GM13976 (cell line): Measurements from ENCODE around the gene PPIH.
A peak's percentile ranks its signal among the peaks of the same experiment; 100 is the strongest.

Source experiments
- DNase-seq: peaks from one replicate; pipeline ENCODE4 v3.0.0; 2012; ENCODE audit warnings: low spot score
- in situ Hi-C: fragments of 300-500 bp; cut with MboI; formaldehyde crosslinking; loops from one replicate; pipeline ENCODE4 v1.12.0; 2022; ENCODE audit warnings: low sequenced_read_pairs, mixed read lengths, inconsistent platforms; ENCODE audit not compliant: unreplicated experiment
- TF ChIP-seq, protein P1 (sequence below): IDR thresholded peaks from 2 replicates; pipeline ENCODE4 v1.5.1; 2012; ENCODE audit warnings: borderline replicate concordance, mild to moderate bottlenecking; ENCODE audit not compliant: insufficient read depth; ENCODE audit errors: extremely low read depth, missing control alignments, control extremely low read depth

Gene PPIH

DNA sequence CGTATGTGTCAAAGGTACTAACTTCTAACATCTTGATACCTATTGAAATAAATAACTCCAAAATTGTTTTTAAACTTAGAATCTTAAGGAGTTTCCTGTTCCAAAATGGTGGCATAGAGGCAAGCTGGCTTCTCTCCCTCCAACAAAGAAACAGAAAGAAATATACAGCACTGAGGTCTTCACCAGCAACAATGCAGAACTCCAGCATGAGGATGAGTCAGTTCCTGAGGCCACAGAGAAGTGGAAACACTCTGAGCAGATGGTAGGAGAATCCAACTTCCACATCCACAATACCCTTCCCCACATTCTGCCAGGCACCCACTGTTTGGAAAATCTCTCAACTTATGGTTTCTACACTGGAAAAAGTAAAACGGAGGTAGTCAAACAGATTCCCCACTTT lies 12.2 kb upstream of the PPIH start:
- DNase-seq = no peak
- TF ChIP-seq, protein P1, sequence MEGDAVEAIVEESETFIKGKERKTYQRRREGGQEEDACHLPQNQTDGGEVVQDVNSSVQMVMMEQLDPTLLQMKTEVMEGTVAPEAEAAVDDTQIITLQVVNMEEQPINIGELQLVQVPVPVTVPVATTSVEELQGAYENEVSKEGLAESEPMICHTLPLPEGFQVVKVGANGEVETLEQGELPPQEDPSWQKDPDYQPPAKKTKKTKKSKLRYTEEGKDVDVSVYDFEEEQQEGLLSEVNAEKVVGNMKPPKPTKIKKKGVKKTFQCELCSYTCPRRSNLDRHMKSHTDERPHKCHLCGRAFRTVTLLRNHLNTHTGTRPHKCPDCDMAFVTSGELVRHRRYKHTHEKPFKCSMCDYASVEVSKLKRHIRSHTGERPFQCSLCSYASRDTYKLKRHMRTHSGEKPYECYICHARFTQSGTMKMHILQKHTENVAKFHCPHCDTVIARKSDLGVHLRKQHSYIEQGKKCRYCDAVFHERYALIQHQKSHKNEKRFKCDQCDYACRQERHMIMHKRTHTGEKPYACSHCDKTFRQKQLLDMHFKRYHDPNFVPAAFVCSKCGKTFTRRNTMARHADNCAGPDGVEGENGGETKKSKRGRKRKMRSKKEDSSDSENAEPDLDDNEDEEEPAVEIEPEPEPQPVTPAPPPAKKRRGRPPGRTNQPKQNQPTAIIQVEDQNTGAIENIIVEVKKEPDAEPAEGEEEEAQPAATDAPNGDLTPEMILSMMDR = no peak
- in situ Hi-C loops = no loop called here

DNA sequence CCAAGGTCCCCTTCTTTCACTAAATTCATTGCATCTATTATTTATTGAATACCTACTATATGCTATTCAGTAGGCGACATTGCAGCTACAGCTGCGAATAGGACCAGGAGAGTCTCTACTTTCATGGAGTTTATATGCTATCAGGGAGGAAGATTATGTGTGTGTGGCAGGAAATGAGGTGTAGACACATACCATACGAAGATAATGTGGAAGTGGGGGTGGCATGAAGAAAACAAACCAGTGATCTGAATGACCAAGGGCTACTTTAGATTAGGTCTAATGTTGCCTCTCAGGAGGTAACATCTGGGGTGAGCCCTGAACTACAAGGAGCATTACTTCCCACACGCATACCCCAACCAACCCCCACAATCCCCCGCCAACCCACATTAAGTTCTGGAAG lies 1.0 kb upstream of the PPIH start:
- no peak for DNase-seq
- TF ChIP-seq, protein P1 = no peak
- in situ Hi-C loops = no loop called here

DNA sequence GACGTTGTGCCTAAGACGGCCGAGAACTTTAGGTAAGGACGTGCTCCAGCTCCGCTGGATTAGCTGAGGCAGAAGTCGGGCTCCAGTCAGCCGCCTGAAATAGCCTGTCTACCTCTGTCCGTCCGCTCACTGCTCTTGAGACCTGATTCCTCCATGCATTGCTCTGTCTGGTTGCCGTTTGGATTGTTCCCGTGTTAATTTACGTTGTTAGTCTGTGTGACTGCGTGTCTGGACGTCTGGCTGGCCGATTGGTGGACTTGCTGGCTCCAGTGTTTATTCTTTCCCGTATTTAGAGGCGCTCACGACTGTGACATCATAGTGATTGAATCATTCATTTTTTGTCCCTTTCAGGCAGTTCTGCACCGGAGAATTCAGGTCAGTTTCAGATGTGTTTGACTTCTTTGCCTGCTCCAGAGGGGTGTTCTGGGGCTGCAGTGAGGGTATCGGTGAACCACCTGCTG lies 684 bp downstream of the PPIH start:
- DNase-seq = no peak
- TF ChIP-seq, protein P1 = no peak

DNA sequence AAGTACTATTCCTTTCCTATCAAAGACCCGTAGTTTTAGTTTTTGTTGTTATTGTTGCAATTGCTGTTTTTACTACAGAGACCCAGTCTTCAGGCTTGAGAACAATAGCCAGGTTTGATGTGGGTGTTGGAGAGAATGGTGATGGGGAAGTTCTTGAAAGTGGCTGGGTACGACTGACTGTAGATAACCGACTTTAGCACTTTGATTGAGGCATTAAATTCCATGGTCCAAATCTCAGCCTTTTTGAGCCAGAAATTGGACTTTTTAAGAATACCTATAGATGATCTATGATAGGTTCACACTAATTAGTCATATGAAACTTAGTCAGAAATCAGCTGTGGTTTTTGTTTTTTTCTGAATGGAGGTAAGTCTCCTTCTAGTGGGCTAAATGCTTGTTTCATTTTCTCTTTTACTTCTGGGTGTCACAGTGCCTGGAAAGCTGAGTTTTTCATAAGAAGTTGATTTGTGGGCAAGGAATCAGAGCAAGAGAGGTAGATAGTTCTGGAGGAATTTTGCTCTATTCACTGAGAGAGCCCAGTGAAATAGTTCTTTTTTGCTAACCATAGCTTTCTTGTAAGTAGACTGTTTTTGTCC lies 2.8 kb downstream of the PPIH start:
- peak; percentile 45 for DNase-seq
- in situ Hi-C loops = no loop called here
- TF ChIP-seq, protein P1 = no peak

More for the DNA sequence above, 684 bp downstream of the PPIH start:
- in situ Hi-C loops = no loop called here

DNA sequence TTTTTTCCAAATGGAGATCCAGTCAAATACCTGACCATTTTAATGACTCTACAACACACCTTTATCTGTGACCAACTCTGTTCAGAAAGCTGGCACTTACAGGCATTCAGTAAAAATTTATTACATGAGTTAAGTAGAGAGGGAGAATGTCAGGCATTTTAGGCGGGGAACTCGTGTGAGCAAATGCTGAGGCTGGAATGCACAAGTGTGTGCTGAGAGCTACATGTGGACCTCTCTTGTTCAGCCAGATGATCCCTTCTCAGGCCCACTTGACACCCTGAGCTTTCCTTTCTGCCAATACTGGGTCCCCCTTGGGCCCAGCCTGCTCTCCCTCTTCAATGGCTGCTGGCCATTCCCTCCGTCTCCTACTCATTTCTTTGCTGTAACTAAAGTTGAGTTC lies 11.7 kb downstream of the PPIH start:
- DNase-seq = no peak
- TF ChIP-seq, protein P1 = no peak
- in situ Hi-C loops = no loop called here

DNA sequence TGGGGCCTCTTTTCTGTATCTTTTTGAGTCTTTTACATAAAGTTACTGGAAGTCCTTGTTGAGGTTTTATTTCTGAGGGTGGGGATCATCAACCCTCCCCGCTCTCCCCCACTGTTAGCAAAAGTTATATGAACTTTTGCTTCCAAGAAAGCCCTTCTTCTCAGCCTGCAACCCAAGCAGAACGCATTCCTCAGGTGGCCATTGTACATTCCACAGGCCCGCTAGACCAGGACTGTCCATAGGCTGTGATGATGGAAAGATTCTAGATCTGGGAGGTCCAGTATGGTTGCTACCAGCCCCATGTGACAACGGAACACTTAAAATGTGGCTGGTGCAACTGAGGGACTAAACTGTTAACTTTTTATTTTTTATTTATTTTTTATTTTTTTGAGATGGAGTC lies 12.2 kb downstream of the PPIH start:
- DNase-seq = no peak
- TF ChIP-seq, protein P1 = no peak
- in situ Hi-C loops = no loop called here
